Mesothelial cell of epicardium (in vitro differentiated cells): ENCODE results near the gene CHST11. TPM values are rescaled to one million over a fixed set of nuclear protein-coding genes. Genes with fewer than 3 reads are reported as not detected.

Source experiments
- DNase-seq, 2 experiments: peaks; one replicate each; pipeline ENCODE4 v3.0.0; 2021; ENCODE audit warnings: low spot score in 2 of 2; ENCODE audit not compliant: unreplicated experiment in 2 of 2
- H3K27ac Mint-ChIP-seq: 2 replicates; pipeline ENCODE4 v1.8.0; 2021; ENCODE audit warnings: mixed read lengths
- H3K27me3 Mint-ChIP-seq: 2 replicates; pipeline ENCODE4 v1.8.0; 2021; ENCODE audit warnings: low read depth, mixed read lengths
- H3K36me3 Mint-ChIP-seq: 2 replicates; pipeline ENCODE4 v1.8.0; 2021; ENCODE audit warnings: mixed read lengths
- H3K4me1 Mint-ChIP-seq: 2 replicates; pipeline ENCODE4 v1.8.0; 2021; ENCODE audit warnings: mixed read lengths
- H3K4me3 Mint-ChIP-seq: 2 replicates; pipeline ENCODE4 v1.8.0; 2021; ENCODE audit warnings: mild to moderate bottlenecking, moderate library complexity, mixed read lengths
- H3K9me3 Mint-ChIP-seq: 2 replicates; pipeline ENCODE4 v1.8.0; 2021; ENCODE audit warnings: mixed read lengths
- CTCF ChIP-seq: fragments of 200-600 bp; sonication (generic); IDR thresholded peaks from one replicate; pipeline ENCODE4 v1.5.0; 2021; ENCODE audit warnings: antibody characterized with exemption; ENCODE audit not compliant: unreplicated experiment
- total RNA-seq: library from RNA; stranded (reverse); gene quantifications from 3 replicates; pipeline ENCODE4 v1.2.1, GENCODE V29; 2021

CHST11 gene
- total RNA-seq, 1 donor from 2014 or later: 15.0 TPM

- peaks cover 26% of the 10 kb centered on the region for H3K9me3 Mint-ChIP-seq
- TF ChIP-seq CTCF: no peak
- no peak overlapping the region for H3K27ac Mint-ChIP-seq
- no peaks in the 10 kb centered on the region for H3K27me3 Mint-ChIP-seq
- H3K36me3 Mint-ChIP-seq: peaks cover 6% of the 10 kb centered on the region
- DNase-seq: no peak
- H3K4me3 Mint-ChIP-seq: no peak overlapping the region
- H3K4me1 Mint-ChIP-seq: no peaks in the 10 kb centered on the region
Observed at GRCh38 chr12:104772336-104772735, 315.6 kb downstream of the CHST11 start.

- DNase-seq: no peak
- Mint-ChIP-seq H3K27ac (no peak overlapping the region), H3K4me1 (no peaks in the 10 kb centered on the region), H3K27me3 (no peaks in the 10 kb centered on the region), H3K36me3 (peaks cover 6% of the 10 kb centered on the region), H3K4me3 (no peak overlapping the region), H3K9me3 (peaks cover 38% of the 10 kb centered on the region)
- TF ChIP-seq CTCF: no peak
Observed at GRCh38 chr12:104775731-104776231, 319.0 kb downstream of the CHST11 start.

GRCh38 chr12:104779134-104779533, 322.4 kb downstream of the CHST11 start:
- Mint-ChIP-seq H3K27ac (no peak overlapping the region), H3K36me3 (peaks cover 2% of the 10 kb centered on the region), H3K4me1 (no peaks in the 10 kb centered on the region), H3K4me3 (no peak overlapping the region), H3K27me3 (no peaks in the 10 kb centered on the region), H3K9me3 (peaks cover 26% of the 10 kb centered on the region)
- DNase-seq: no peak
- no peak for TF ChIP-seq CTCF

GRCh38 chr12:104782296-104782695, 325.5 kb downstream of the CHST11 start:
- H3K9me3 Mint-ChIP-seq: peaks cover 21% of the 10 kb centered on the region
- TF ChIP-seq CTCF: no peak
- peaks cover 4% of the 10 kb centered on the region for H3K4me1 Mint-ChIP-seq
- no peaks in the 10 kb centered on the region for H3K27me3 Mint-ChIP-seq
- no peak overlapping the region for H3K4me3 Mint-ChIP-seq
- no peak for DNase-seq
- H3K36me3 Mint-ChIP-seq: peaks cover 2% of the 10 kb centered on the region
- H3K27ac Mint-ChIP-seq: no peak overlapping the region

GRCh38 chr12:104784592-104784991, 327.8 kb downstream of the CHST11 start:
- TF ChIP-seq CTCF: no peak
- H3K27me3 Mint-ChIP-seq: no peaks in the 10 kb centered on the region
- DNase-seq: no peak
- peaks cover 18% of the 10 kb centered on the region for H3K9me3 Mint-ChIP-seq
- no peak overlapping the region for H3K27ac Mint-ChIP-seq
- peaks cover 4% of the 10 kb centered on the region for H3K4me1 Mint-ChIP-seq
- no peak overlapping the region for H3K4me3 Mint-ChIP-seq
- peaks cover 2% of the 10 kb centered on the region for H3K36me3 Mint-ChIP-seq

GRCh38 chr12:104785886-104786285, 329.1 kb downstream of the CHST11 start:
- no peaks in the 10 kb centered on the region for H3K27me3 Mint-ChIP-seq
- no peak overlapping the region for H3K27ac Mint-ChIP-seq
- H3K36me3 Mint-ChIP-seq: peaks cover 2% of the 10 kb centered on the region
- no peak overlapping the region for H3K4me3 Mint-ChIP-seq
- H3K9me3 Mint-ChIP-seq: peaks cover 8% of the 10 kb centered on the region
- H3K4me1 Mint-ChIP-seq: peaks cover 4% of the 10 kb centered on the region
- no peak for DNase-seq
- no peak for TF ChIP-seq CTCF
